HG03565 (cell line): Measurements from ENCODE around the gene NAA10.

Experiments used
- ATAC-seq: cut with Tn5 transposase; IDR thresholded peaks from one replicate; pipeline ENCODE4 v1.9.1; 2021; ENCODE audit warnings: mild to moderate bottlenecking, moderate library complexity; ENCODE audit not compliant: unreplicated experiment

The NAA10 gene

DNA sequence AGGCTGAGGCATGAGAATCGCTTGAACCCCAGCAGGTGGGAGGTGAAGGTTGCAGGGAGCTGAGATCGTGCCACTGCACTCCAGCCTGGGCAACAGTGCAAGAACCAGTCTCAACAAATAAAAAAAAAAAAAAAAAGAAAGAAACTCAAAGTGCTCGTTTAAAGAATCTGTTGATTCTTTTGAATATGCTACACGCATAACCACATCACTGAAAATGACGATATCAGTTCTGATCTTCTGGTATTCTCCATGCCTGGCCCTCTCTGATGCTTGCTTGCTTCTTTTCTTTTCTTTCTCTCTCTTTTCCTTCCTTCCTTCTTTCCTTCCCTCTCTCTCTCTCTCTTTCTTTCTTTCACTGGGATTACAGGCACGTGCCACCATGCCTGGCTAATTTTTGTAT lies 23.0 kb downstream of the NAA10 start:
- no peak for ATAC-seq

DNA sequence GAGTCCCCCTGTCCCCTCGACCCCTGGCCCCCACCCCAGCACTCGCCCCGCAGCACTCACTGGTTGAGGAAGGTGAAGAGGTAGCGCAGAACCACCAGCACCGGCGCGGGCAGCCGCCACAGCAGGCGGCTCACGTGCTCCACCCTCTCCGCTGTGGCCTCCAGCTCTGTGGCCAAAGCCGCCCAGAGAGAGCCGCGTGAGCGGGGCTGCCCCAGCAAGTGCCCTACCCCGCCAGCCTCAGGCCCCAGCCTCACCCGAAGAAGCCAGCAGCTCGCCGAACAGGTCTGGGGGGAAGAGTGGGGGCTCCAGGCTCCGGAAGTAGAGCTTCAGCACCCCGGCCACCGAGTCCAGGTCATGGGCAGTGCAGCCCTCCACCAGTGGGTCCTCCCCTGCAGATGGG lies 24.4 kb downstream of the NAA10 start:
- no peak for ATAC-seq

DNA sequence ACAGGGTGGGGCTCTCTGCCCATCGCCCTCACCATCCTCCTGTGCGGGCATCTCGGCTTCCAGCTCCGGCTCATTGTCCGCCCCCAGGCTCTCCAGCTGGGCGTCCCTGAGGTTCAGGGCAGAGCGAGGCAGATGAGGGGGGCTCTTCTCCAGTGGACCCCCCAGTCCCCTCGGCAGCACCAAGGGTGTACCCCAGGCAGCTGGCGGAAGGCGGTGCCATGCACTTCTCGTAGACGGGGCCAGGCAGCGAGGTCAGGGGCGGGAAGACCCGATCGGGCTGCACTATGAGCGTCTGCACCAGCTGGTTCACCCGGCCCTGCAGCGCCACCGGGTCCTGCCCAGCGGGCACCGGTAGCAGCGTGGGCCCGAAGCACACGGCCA lies 24.9 kb downstream of the NAA10 start:
- ATAC-seq = no peak

DNA sequence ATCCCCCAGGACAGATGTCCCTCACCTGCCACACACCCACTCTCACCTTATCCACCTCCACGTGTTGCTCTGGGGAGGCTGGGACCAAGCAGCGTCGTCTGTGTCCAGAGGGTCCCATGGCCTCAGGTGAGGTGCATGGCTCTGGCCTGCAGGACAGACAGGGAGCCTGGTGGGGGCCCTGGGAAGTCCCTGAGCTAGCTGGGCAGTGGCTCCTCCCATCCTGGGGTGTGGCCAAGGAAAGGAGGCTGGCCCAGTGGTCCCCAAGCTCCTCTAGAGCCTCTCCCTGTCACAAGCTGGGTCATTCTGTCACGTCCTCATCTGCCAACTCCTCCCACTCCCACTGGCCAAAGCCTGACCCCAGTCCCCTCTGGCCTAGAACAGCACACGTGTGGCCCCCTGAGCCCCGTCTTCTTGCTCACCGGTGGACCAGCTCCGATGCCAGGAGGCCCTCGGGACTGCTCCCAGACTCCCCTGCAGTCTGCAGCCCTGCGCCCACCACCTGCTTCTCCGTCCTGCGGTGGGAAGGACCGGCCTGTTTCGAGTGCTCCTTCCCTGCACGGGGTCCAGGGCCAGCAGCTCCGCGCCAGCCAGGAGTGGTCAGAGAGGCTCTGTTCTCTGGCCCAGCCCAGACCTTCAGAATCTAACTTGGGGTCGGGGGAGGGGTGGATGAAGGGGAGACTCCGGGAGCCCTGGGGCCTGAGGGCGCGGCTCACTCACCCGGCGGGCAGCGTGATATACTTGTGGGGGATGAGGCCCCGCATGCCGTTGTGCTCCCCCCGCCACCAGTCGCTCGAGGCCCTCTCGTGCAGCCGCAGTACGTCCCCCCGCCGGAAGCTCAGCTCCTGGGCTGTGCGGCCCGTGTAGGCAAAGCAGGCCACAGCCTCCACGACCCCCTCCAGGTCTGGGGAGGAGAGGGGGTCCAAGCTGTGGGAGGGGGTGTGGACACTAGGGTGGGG lies 25.5 kb downstream of the NAA10 start:
- no peak for ATAC-seq

DNA sequence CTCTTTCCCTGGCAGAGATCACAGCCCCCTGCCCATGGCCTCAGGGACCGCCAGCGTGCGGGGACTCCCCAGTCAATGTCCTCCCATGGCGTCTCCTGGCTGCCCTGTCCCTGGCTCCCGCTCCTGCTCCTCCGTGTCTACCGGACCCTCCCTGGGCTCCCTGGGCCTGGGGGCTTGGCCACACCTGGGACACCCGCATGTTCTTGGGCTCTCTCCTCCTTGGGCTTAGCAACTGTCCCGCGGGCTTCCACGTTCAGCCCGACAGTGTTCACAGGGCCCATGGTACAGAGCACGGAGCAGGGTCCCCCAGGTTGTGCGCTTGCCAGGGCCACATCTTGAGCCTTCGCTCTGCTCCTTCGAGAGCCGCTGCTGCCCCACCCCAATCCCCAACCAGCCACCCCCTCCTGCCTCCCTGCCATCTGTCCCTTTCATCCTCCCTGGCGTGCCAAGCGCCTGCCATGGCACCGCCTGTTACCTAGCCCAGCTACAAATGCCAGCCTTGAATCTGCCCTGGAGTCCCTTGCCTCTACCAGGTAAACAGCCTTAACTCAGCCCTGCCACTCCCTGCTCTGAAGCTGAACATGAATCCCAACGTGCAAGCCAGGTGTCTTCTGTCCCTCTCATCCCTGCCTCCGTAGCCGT lies 26.5 kb downstream of the NAA10 start:
- ATAC-seq = no peak

DNA sequence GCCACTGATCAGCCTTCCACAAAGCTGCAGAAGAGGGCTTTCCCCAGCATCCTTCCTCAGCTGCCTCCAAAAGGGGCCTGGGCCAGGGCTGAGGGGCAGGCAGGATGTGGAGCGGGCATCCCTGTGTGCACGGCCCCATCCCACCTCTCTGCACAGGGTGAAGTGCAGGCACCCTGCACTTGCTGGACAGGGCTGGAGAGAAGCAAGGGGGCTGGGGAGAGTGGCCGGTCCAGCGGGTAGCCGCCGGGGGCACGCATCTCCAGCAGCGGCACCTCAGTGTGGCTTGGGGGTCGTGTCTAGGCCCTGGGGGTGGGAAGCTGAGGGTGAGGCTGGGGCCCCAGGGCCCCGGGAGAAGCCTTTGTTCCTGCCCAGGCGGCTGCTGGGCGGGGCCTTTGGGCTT lies 27.4 kb downstream of the NAA10 start:
- ATAC-seq = no peak

DNA sequence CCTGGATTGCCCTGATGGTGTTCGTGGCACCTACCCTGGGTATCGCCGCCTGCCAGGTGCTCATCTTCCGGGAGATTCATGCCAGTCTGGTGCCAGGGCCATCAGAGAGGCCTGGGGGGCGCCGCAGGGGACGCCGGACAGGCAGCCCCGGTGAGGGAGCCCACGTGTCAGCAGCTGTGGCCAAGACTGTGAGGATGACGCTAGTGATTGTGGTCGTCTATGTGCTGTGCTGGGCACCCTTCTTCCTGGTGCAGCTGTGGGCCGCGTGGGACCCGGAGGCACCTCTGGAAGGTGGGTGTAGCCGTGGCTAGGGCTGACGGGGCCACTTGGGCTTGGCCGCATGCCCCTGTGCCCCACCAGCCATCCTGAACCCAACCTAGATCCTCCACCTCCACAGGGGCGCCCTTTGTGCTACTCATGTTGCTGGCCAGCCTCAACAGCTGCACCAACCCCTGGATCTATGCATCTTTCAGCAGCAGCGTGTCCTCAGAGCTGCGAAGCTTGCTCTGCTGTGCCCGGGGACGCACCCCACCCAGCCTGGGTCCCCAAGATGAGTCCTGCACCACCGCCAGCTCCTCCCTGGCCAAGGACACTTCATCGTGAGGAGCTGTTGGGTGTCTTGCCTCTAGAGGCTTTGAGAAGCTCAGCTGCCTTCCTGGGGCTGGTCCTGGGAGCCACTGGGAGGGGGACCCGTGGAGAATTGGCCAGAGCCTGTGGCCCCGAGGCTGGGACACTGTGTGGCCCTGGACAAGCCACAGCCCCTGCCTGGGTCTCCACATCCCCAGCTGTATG lies 28.5 kb downstream of the NAA10 start:
- no peak for ATAC-seq

DNA sequence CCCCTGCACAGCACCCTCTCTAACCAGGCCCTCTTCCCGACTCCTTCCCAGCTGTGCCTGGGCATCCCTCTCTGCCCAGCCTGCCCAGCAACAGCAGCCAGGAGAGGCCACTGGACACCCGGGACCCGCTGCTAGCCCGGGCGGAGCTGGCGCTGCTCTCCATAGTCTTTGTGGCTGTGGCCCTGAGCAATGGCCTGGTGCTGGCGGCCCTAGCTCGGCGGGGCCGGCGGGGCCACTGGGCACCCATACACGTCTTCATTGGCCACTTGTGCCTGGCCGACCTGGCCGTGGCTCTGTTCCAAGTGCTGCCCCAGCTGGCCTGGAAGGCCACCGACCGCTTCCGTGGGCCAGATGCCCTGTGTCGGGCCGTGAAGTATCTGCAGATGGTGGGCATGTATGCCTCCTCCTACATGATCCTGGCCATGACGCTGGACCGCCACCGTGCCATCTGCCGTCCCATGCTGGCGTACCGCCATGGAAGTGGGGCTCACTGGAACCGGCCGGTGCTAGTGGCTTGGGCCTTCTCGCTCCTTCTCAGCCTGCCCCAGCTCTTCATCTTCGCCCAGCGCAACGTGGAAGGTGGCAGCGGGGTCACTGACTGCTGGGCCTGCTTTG lies 29.2 kb downstream of the NAA10 start:
- no peak for ATAC-seq

DNA sequence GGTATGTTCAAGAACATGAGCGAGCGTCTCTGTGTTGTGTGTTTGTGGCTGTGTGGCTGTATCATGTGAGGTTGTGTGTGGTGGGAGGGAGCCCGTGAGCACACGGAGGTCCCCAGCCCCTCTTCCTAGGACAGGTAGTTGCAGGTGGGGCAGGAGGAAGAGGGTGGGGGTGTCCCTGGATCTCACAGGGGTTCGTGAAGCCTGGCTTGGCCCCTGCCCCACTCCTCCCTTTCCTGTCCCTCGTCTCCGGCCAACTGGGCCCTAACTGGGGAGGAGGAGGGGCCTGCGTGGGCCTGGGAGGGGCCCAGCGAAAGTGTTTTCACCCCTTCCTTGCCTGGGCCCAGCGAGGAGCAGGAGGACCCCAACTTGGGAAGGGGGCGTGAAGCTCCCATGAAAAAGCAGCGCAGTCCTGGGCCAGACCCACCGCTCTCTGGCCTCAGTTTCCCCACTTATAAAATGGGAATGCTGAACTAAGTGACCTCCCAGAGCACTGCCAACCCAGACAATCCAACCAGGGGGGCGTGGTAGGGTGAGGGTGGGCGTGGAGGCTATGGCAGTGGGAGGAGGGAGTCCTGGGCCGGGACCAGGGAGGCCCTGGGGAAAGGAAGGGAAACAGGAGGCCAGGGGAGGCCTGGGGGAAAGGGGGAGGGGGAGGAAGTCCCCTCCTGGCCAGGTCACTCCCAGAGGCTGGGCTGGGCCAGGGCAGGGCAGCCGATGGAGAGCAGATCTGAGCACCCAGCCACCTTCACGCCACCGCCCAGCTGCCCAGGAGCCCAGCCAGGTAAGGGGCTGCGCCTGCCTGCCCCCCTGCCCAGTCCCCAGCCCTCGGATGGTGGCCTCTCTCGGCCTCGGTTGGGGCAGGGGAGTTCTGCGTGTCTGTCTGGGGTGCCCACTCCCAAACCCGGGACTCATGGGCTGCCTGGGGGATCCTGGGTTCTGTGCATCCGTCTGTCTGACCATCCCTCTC lies 30.6 kb downstream of the NAA10 start, which contains the start of gene AVPR2:
AVPR2 (plus strand) TSS at position 683 of the 967 bp plus-strand sequence. CDS start 473 bp downstream, outside the sequence.
- no peak for ATAC-seq

DNA sequence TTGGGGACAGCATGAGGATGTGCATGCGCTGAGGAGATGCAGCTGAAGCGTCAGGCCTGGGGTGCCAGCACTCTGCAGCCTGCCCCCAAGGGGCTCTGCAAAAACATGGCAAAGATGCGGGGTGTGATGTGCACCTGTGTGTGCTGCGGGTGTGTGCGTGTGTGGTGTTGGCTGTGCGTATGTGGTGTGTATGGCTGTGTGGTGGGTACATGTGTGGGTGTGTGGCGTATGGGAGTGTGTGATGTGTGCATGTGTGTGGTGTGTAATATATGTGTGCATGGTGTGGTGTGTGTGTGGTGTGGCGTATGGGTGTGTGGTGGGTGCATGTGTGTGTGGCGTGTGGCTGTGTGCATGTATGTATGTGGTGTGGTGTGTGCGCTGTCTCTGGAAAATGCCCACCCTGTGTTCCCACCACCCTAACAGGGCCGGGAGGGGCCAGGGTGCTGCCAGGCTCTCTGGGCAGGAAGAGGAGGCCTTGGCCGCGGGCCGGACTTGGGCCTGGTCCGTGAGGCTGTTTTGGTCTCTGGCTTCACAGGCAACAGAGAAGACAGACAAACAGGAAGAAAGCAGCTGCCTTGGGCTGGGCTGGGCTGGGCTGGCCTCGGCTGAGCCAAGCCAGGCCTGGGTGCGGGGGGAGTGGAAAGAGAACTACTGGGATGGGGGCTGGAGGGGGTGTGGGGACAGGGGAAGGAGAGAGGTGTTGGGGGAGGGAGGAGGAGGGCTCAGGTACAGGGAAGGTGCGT lies 31.4 kb downstream of the NAA10 start:
- no peak for ATAC-seq

DNA sequence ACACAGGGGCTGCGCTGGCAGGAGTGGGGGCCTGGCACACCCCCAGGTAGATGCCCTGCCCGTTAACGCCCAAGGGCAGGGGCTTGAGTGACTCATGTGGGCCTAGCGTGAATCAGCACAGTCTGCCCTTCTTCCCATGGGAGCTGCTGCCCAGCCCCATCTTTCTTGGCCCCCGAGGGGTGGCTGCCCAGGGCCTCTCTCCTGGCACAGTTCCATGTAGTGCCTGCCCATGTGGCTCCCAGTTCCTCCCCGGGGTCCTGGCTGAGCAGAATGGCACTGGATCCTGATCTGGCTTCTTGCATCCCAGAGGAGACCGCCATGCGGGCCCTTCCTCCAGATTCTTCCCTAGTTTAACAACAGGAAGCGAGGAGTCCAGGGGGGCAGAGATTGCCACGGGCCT lies 32.5 kb downstream of the NAA10 start:
- ATAC-seq = no peak

DNA sequence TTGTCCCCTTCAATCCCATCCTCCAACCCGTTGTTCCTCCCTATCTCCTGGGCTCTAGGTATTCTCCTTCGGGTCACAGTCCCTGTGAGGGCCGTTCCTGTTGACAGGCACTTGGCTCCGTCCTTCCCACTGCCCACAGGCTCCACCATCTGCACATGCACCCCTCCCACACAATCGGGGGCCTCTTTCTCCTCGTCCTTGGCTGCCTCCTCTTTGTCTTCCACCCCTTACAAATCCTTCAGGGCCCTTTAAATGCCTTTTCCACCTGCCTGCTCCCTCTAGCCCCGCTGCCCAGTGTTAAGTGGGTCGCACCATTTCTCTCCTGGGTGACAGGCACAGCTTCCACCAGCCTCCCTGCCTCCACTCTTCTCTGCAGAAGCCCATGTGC lies 33.1 kb downstream of the NAA10 start:
- ATAC-seq = no peak

DNA sequence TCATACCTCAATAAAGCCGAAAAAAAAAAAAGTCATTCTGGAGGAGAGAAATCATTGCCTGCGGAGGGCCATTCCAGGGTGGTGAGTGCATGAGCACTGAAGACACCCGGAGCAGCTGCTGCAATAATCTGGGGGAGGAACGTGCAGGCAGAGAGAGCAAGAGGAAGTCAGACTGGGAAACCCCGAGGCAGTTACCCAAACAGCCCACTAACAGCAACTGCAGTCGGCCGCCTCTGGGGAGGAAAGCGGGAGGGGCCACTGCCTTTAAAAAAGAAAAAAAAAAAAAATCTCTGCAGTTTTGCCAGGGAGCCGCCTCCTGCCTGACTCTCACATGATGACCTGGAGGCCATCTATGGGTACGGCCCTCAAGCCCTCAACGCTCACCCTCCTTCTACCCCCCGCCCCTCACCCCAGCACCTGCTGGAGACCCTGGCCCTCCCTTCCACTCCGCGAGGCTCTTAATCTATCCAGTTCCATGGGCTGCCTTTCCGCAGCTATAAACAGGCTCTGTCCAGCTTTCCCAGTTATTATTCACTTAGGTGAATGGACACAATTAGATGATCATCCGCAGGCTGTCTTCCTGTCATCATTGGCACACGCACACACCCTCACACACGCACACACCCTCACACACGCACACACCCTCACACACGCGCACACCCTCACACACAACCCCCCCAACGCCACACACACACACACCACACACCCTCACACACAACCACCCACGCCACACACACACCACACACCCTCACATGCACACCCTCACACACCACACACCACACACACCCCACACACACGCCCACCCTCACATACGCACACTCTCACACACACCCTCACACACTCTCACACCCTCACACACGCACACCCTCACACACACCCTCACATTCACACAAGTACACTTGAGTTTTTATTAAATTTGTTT lies 33.7 kb downstream of the NAA10 start:
- peak; percentile 46 for ATAC-seq

DNA sequence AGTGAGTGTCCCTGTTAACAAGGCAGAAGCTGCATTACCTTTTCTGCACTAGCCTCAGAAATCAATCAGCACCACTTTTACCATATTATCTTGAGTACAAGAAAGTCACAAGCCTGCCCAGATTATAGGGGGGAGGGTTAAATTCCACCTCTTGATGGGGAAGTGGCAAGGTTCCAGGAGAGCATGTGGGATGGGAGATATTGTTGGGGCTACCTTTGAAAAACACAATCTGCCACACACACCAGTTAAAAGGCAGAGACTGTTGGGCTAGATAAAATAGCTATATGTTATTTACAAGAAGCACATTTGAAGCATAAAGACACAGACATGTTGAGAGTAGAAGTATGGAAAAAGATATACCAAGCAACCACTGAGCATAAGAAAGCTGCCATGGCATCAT lies 36.9 kb downstream of the NAA10 start:
- ATAC-seq = no peak

DNA sequence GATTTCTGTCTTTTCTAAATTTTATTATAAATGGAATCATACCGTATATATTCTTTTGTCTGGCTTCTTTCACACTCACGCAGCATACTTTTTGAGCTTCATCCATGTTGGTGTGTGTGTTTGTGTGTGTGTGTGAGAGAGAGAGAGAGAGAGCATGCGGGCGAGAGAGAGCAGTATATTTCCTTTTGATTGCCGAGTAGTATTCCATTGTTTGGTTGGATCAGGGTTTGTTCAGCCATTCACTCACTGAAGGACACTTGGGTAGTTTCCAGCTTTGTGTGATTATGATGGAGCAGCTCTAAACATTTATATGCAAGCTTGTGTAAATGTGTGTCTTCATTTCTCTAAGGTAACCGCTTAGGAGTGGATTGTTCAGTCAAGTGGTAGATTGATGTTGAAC lies 45.7 kb downstream of the NAA10 start:
- no peak for ATAC-seq

DNA sequence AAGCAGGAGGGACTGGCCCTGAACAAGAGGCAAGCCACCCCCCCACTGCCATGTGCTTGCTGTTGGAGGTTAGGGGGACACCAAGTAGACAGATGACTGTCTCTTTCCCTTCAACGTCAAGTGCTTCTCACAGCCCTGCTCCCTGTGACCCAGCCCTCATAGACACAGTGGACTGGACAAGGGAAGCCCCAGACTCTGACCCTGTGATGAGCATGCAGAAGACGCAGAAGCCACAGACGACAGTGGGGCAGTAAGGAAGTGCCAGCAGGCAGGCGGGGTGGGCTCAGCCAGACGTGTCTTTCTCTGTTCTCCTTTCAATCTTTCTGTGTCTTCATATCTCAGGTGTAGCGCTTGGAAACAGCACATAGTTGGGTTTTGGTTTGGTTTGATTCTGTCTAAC lies 46.5 kb downstream of the NAA10 start:
- ATAC-seq = no peak

DNA sequence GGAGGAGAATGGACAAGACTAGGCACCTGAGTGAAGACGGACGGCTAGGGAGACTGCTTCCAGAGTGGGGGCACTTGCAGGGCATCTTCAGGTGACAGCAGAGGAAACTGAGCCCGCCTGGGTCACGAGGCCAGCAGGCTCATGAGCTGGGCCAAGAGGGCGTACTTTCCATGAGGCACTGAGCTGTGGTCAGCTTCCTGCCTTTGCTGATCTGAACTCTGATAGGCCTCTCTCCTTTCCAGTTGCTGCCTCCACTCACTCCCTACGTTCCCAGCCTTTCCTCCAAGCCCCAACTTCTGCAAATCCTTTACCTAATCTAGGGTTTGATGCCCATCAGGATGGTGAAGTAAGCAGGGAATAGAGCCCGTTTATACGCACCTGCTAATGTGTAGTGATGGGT lies 47.5 kb downstream of the NAA10 start:
- no peak for ATAC-seq

DNA sequence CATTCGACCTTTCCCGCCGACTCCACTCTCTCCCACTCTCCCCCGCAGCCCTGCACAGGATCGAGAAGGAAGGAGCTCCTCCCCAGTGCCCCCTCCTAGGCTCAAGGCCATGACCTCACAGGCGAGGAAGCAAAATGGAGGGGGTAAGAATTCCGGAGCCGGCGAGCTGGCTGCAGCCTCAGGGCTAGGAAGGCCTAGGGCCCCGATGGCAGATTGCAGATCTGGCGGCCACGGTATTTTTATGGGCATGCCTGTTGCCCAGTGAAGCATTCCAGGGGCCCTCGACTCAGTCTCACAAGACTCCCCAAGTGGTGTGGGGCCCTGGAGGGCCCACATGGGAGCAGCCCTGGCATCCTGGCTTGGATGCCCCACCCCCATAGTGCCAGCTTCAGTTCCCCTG lies 47.9 kb downstream of the NAA10 start:
- ATAC-seq = no peak
